Measurements from ENCODE around the gene SLC34A1. TPM values are rescaled to one million over a fixed set of nuclear protein-coding genes. Genes with fewer than 3 reads are reported as not detected.
"Not testable (repeated sequence)": the region's sequence is repeated elsewhere in the genome, so short reads cannot be mapped to it uniquely, and the experiment has no call there.

Gene SLC34A1
- total RNA-seq, 1 experiment from 2014 or later, result not detected

DNA sequence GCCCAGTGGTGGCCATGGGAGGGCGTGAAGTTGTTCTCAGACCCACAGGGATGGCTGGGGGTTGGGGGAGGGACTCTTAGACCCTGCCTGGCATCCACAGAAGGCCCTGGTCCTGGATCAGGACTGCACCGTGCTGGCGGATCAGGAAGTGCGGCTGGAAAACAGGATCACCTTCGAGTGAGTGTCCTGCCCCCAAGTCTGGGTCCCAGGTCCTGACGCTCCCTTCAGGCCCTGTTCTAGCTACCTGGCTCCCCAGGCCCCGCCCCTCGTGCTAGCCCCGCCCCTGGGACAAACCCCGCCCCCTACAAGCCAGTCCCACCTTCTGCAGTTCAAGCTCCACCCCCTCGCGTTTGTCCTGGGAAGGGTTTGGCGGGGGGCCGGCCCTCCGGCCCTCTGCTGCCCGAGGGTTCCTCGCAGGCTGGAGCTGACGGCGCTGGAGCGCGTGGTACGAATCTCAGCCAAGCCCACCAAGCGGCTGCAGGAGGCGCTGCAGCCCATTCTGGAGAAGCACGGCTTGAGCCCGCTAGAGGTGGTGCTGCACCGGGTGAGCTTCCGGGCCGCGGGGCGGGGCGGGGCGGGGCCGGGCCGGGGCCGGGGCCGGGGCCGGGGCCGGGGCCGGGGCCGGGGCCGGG lies 13.6 kb upstream of the SLC34A1 start:
- H3K27me3 ChIP-seq (ENCODE audit: control insufficient read depth, insufficient read depth, low read length), result peaks cover 13% of the 10 kb centered on the region
- DNase-seq, result peak; percentile 99
- peaks cover 2% of the 10 kb centered on the region for H3K36me3 ChIP-seq (replicated peaks; ENCODE audit: control insufficient read depth, insufficient read depth, low read length)
- H3K4me3 ChIP-seq (ENCODE audit: insufficient read depth, low read depth, low read length), result peak overlapping the region; percentile 49

DNA sequence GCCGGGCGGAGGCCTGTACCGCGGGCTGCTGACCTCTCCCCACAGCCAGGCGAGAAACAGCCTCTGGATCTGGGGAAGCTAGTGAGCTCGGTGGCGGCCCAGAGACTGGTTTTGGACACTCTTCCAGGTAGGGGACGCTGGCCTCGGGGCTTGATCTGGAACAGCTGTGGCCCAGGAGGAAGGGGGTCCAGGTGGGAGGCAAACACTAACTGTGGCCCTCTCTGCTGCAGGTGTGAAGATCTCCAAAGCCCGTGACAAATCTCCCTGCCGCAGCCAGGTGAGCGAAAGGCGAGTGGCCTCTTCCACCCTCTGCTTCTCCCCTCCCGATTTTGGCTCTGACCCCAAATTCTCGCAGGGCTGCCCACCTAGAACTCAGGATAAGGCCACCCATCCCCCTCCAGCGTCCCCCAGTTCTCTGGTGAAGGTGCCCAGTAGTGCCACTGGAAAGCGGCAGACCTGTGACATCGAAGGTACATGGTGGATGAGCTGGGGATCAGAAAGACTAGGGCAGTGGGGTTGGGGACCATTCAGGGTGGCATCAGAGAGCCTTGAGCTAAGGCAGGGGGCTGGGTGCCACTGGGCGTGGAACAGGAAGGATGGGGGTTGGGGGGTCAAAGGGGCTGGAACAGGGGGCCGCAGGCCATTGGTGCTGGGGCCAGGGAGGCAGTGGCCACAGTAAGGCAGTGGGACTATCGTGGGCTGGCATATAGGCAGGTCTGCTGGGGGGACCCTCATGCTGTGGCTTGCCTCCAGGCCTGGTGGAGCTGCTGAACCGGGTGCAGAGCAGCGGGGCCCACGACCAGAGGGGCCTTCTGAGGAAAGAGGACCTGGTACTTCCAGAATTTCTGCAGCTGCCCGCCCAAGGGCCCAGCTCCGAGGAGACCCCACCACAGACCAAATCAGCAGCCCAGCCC lies 12.9 kb upstream of the SLC34A1 start:
- Histone ChIP-seq H3K36me3 (replicated peaks; ENCODE audit: control insufficient read depth, insufficient read depth, low read length) (peaks cover 2% of the 10 kb centered on the region), H3K27me3 (ENCODE audit: control insufficient read depth, insufficient read depth, low read length) (peaks cover 13% of the 10 kb centered on the region), H3K4me3 (ENCODE audit: insufficient read depth, low read depth, low read length) (peak overlapping the region; percentile 49)
- DNase-seq, result peak; percentile 40

DNA sequence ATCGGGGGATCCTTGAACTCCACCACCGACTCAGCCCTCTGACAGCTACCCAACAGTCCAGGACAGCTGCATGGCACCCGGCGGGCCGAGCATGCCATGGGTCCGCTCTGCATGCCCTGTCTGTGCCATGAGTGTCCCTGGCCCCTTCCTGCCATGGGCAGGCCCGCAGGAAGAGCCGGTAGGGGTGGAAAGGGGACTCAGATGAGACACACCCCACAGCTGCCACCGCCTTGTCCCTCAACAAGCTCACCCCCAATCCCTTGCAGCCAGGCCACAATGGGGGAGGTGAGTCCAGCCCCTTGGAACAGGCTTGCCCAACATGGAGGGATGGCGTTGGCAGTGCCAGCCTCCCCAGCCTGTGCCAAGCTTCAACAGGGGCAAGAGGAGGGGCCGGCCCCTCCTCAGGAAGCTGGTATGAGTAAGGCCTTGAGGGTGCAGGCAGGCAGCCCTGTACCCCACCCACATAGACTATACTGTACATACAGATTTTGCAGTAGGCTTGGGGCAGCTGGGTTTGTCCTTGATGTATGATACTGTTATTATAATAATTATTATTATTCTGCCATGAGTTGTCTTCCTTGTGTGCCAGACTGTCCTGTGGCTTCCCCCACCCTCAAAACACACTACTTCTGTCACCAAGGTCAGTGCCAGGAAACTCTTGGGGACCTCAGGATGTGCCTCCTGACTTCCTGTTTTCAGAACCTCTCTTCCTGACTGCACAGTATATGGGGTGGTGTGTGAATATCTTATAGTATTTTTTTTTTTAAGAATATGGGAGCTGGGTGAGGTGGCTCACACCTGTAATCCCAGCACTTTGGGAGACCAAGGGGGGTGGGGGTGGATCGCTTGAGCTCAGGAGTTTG lies 12.0 kb upstream of the SLC34A1 start:
- peak; percentile 30 for DNase-seq
- H3K4me3 ChIP-seq (ENCODE audit: insufficient read depth, low read depth, low read length), result no peak overlapping the region
- peaks cover 12% of the 10 kb centered on the region for H3K27me3 ChIP-seq (ENCODE audit: control insufficient read depth, insufficient read depth, low read length)
- H3K36me3 ChIP-seq (replicated peaks; ENCODE audit: control insufficient read depth, insufficient read depth, low read length), result peaks cover 2% of the 10 kb centered on the region

DNA sequence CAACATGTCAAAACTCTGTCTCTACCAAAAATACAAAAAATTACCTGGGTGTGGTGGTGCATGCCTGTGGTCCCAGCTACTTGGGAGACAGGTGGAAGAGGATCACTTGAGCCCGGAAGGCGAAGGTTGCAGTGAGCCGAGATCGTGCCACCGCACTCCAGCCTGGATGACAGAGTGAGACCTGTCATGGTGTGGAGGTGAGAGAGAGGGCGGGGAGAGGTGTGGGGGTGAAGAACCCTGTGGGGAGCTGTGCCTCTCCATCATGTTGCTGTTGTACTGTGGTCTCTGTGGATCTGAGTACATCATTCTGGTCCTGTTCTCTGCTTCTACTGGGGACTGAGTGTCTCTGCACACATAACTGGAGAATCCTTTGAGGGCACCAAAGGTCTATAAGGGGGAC lies 11.3 kb upstream of the SLC34A1 start:
- no peak overlapping the region for H3K4me3 ChIP-seq (ENCODE audit: insufficient read depth, low read depth, low read length)
- peaks cover 2% of the 10 kb centered on the region for H3K36me3 ChIP-seq (replicated peaks; ENCODE audit: control insufficient read depth, insufficient read depth, low read length)
- no peak for DNase-seq
- H3K27me3 ChIP-seq (ENCODE audit: control insufficient read depth, insufficient read depth, low read length), result peaks cover 6% of the 10 kb centered on the region

DNA sequence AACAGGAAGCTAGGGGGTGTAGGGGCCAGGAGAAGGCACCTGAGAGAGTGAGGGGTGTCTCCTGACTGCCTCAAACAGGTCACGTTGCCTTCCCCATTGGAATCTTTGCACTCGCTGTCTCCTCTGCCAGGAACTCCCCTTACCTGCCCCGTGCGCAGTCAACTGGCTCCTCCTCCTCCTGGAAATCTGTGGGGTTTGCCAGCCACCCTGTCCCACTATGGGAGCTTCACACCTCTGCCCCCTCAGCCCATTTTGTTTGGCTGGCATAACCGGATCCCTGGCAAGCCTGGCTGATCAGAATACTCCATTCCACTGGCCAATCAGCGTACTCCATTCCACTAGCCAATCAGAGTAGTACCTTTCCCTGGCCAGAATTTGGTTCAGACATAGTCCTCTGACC lies 10.4 kb upstream of the SLC34A1 start:
- DNase-seq, result peak; percentile 74
- Histone ChIP-seq H3K4me3 (ENCODE audit: insufficient read depth, low read depth, low read length) (no peak overlapping the region), H3K27me3 (ENCODE audit: control insufficient read depth, insufficient read depth, low read length) (no peaks in the 10 kb centered on the region; the same call in 1 of the 2 replicates), H3K36me3 (replicated peaks; ENCODE audit: control insufficient read depth, insufficient read depth, low read length) (peaks cover 2% of the 10 kb centered on the region; the same call in 1 of the 2 replicates)

DNA sequence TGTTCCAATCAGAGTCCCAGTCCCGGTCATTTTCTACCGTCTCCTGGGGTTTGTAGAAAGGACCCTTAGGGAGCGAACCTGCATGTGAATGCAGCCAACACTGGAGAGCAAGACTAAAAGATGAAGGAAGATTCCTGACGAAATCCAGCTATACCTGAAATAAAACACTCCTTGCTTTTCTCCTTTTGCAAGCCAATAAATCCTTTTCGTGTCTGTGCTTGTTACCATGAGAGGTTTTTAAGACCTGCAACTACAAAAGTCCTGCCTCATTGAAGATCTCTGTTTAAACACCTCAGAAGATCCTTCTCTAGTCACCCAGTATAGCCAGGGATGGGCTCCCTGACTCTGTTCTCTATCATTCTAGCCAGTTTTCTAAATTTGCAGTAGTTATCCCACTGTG lies 10.0 kb upstream of the SLC34A1 start:
- Histone ChIP-seq H3K36me3 (replicated peaks; ENCODE audit: control insufficient read depth, insufficient read depth, low read length) (peaks cover 2% of the 10 kb centered on the region; the same call in 1 of the 2 replicates), H3K27me3 (ENCODE audit: control insufficient read depth, insufficient read depth, low read length) (no peaks in the 10 kb centered on the region), H3K4me3 (ENCODE audit: insufficient read depth, low read depth, low read length) (no peak overlapping the region)
- no peak for DNase-seq

DNA sequence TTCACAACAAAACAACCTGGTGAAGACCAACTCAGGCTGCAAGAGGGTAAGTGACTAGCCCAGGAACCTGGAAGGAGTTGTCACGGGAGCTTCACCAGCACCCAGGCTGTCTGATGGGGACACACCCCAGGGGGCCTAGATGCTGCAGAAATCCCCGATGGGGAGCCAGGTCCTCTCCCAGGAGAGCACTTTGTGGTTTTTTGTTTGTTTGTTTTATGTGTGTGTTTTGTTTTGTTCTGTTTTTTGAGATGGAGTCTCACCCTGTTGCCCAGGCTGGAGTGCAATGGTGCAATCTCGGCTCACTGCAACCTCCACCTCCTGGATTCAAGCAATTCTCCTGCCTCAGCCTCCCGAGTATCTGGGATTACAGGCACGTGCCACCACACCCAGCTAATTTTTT lies 8.7 kb upstream of the SLC34A1 start:
- not testable (repeated sequence) for H3K36me3 ChIP-seq (replicated peaks; ENCODE audit: control insufficient read depth, insufficient read depth, low read length); H3K27me3 ChIP-seq (ENCODE audit: control insufficient read depth, insufficient read depth, low read length); H3K4me3 ChIP-seq (ENCODE audit: insufficient read depth, low read depth, low read length); DNase-seq

DNA sequence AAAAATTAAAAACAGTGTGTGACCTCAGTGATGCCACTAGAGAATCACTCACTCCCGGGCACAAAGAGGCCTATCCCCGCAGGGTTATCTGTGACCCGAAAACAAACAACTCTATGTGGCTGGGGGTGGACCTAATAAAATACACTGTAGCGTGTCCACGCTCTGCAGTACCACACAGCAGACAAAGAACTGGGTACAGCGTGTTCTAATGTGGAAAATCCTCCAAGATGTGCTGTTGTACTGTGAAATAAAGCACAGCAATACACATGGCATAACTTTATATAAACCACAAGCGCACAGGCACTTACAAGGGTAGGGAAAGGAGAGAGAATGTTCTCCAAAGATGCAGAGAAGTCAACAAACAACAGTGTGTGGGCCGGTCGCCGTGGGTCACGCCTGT lies 8.1 kb upstream of the SLC34A1 start:
- Histone ChIP-seq H3K36me3 (replicated peaks; ENCODE audit: control insufficient read depth, insufficient read depth, low read length) (peaks cover 2% of the 10 kb centered on the region; the same call in 1 of the 2 replicates), H3K4me3 (ENCODE audit: insufficient read depth, low read depth, low read length) (no peak overlapping the region), H3K27me3 (ENCODE audit: control insufficient read depth, insufficient read depth, low read length) (no peaks in the 10 kb centered on the region)
- no peak for DNase-seq

DNA sequence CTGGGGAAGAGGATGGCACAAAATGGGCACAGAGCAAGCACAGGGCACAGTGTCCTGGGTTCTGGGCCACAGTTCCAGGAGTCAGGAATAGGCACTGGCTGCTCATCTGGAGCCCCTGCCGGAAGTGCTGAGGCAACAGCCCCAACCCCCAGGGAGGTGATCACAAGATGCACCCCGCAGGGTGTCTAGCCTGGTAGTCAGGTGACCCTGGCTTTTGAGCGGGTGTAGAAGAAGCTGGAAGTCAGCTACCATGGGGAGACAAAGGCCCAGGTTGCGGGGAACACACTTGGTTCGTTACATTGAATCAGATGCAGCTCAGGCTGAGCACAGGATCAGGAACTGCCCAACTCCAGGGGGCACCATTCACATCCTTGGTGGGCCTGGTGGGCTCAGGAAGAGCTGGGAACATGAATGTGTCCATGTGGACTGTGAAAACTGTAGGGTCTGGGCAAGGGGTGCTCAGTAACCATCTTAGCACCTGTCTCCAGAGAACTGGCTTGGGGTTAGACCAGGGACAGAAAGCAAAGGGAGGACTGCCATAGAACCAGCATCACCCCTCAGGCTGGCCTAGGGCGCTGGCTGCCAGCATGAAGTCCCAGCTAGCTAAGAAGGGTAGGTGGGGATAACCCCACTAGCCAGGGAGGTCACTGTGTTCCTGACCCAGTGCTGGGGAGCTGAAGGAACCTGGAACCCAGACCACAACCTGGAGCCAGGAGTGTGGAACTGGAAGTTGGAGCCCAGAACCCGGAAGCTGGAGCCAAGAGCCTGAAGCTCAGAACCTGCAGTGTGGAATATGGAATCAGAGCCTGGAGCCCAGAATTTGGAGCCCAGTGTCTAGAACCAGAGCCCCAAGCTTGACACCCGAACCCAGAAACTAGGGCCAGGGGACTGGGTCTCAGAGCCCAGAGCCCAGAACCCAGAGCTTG lies 6.1 kb upstream of the SLC34A1 start:
- no peaks in the 10 kb centered on the region for H3K36me3 ChIP-seq (replicated peaks; ENCODE audit: control insufficient read depth, insufficient read depth, low read length)
- no peaks in the 10 kb centered on the region for H3K27me3 ChIP-seq (ENCODE audit: control insufficient read depth, insufficient read depth, low read length)
- no peak overlapping the region for H3K4me3 ChIP-seq (ENCODE audit: insufficient read depth, low read depth, low read length)
- DNase-seq, result no peak

DNA sequence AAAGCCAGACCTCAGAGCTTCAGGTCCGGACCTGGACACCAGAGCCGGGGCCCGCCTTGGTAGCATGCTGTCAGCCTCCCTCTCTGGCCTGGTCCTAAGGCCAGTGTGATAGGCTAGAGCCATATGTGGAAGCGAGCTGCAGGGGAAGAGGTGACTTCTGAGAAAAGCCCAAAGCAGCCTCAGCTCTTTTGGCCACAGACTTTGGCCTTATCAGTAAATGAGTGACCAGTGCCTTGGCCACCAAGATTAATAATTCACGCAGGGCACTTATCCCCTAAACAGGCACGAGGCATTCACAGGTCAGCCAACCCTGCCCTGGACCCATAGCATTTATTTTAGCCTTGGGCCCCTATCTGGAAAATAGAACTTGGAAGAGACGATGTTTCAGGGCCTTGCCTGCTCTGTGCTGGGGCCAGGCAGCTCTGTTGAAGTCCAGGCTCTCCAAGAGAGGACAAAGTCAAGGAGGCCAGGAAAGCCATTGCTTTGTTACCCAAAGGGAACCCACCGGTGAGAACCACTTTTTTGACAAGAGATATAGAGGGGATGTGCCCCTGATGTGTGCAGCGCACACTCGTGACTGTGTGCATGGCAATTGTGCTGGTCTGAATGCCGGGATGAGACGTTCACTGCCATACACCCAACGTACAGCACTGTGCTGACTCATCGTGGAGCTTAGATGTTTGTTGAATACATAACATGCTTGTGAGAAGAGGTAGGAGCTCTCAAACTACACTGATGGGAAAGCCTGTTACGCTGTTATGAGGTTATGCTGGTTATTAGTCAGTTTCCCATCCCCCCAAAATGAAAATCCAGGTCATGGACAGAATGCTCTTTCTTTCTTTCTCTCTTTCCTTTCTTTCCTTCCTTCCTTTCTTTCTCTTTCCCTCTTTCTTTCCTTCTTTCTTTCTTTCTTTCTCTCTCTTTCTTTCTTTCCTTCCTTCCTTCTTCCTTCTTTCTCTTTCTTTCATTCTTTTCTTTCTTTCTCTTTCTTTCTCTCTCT lies 5.0 kb upstream of the SLC34A1 start:
- no peaks in the 10 kb centered on the region; the same call in 1 of the 2 replicates for H3K27me3 ChIP-seq (ENCODE audit: control insufficient read depth, insufficient read depth, low read length)
- DNase-seq, result no peak
- no peak overlapping the region for H3K4me3 ChIP-seq (ENCODE audit: insufficient read depth, low read depth, low read length)
- no peaks in the 10 kb centered on the region for H3K36me3 ChIP-seq (replicated peaks; ENCODE audit: control insufficient read depth, insufficient read depth, low read length)

DNA sequence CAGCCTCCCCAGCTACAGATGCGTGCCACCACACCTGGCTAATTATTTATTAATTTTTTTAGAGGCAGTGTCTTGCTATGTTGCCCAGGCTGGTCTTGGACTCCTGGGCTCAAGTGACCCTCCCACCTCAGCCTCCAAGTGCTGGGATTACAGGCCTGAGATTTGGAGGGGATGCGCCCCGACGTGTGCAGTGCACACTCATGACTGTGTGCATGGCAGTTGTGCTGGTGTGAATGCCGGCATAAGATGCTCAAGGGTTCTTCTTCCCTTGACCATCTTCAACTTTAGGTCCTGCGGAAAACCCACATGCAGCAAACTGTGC lies 3.5 kb upstream of the SLC34A1 start:
- Histone ChIP-seq H3K27me3 (ENCODE audit: control insufficient read depth, insufficient read depth, low read length) (no peaks in the 10 kb centered on the region; the same call in 1 of the 2 replicates), H3K4me3 (ENCODE audit: insufficient read depth, low read depth, low read length) (no peak overlapping the region), H3K36me3 (replicated peaks; ENCODE audit: control insufficient read depth, insufficient read depth, low read length) (no peaks in the 10 kb centered on the region)
- DNase-seq, result no peak

DNA sequence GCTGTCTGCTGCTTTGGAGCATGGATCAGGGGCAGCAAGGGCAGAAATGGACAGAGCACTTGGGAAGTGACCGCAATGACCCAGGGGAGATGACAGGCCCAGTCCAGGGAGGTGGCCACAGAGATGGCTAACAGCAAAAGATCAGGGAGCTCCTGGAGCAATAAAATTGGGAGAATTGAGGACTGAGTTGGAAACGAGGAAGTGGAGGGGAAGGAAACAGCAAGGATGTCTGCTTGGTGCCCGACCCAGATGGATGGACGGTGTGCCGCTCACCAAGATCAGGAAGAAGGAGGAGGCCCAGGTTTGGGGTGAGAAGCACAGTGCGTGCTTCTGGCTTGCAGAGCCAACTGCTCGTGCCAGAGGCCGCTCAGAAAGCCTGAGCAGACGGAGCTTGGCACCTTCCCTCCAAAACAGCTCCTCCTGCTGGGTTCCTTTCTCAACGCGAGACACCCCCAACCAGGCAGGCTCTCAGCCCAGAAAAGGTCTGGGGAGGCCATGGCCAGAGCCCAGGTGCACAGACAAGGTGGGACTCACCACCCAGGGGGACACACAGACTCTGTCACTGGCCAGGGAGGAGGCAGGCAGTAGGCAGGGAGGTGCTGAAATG lies 1.7 kb upstream of the SLC34A1 start:
- DNase-seq, result peak; percentile 80
- Histone ChIP-seq H3K27me3 (ENCODE audit: control insufficient read depth, insufficient read depth, low read length) (no peaks in the 10 kb centered on the region; the same call in 1 of the 2 replicates), H3K4me3 (ENCODE audit: insufficient read depth, low read depth, low read length) (no peak overlapping the region)

More for the DNA sequence above, 1.7 kb upstream of the SLC34A1 start:
- H3K36me3 ChIP-seq (replicated peaks; ENCODE audit: control insufficient read depth, insufficient read depth, low read length), result no peaks in the 10 kb centered on the region

All from H7 (cell line).